ENCODE data around the gene TAS2R50. TPM values are rescaled to one million over a fixed set of nuclear protein-coding genes. Genes with fewer than 3 reads are reported as not detected.

Gene TAS2R50
- total RNA-seq, 2 experiments from 2014 or later, result 0.89 to 1.1 TPM

DNA sequence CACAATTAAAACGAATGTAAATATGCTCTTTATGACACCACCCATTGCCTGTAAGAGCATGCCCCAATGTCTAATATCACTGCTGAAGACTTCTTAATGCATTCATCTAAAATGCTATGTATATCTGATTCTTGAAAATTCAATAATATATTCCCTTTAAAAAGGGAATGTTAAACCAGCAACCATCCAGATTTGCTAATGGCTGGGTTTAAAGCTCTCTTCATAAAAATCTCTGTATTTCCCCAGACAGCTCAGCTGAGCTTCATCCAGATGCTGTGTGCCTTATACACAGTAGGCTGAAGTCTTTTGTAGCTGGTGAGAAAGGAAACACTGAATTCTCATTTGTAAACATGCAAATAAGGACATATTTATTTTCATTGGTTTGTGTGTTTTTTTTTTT, 47.5 kb downstream of the TAS2R50 start, which contains the start of gene TAS2R14:
Gene TAS2R14, minus strand, starts transcription at position 101 of the 400 bp plus-strand sequence. Its CDS starts 56 bp downstream, at position 45.
- H3K27me3 Mint-ChIP-seq, result no peaks in the 10 kb centered on the region
- no peak for DNase-seq

GRCh38 chr12:10936506-10936905, 50.2 kb downstream of the TAS2R50 start:
- H3K27me3 Mint-ChIP-seq, result no peaks in the 10 kb centered on the region
- H3K36me3 Mint-ChIP-seq, result no peaks in the 10 kb centered on the region
- CTCF ChIA-PET, result no interaction called here
- no peak overlapping the region for H3K4me3 Mint-ChIP-seq
- no peaks in the 10 kb centered on the region for H3K9me3 Mint-ChIP-seq (ENCODE audit: low read depth)
- ATAC-seq (no peak), DNase-seq (no peak)
- no peak overlapping the region for H3K27ac Mint-ChIP-seq
- no peaks in the 10 kb centered on the region for H3K4me1 Mint-ChIP-seq

More for the DNA sequence above, 47.5 kb downstream of the TAS2R50 start, which contains the start of gene TAS2R14:
- ATAC-seq, result no peak
- H3K9me3 Mint-ChIP-seq (ENCODE audit: low read depth), result no peaks in the 10 kb centered on the region
- H3K36me3 Mint-ChIP-seq, result no peaks in the 10 kb centered on the region
- H3K4me3 Mint-ChIP-seq, result no peak within 1 kb of the TSS
- H3K4me1 Mint-ChIP-seq, result peaks cover 5% of the 10 kb centered on the region
- no peak within 1 kb of the TSS for H3K27ac Mint-ChIP-seq
- CTCF ChIA-PET, result no interaction called here

Other genes starting within 250 kb of the TAS2R50 start
- not detected for gene TAS2R7, start 184.3 kb downstream of the TAS2R50 start, total RNA-seq
- gene TAS2R8, start 179.6 kb downstream of the TAS2R50 start, total RNA-seq, result not detected
- not detected for gene TAS2R9, start 176.7 kb downstream of the TAS2R50 start, total RNA-seq
- gene TAS2R10, start 160.6 kb downstream of the TAS2R50 start, total RNA-seq, result under 1 TPM in 1 of 2 experiments, not detected in 1; 0.29 TPM
- 1 to 10 TPM; 1.3 to 2.2 TPM for gene PRR4, start 137.4 kb downstream of the TAS2R50 start, total RNA-seq
- gene PRH1, start 102.7 kb downstream of the TAS2R50 start, total RNA-seq, result 10 to 100 TPM; 13.5 to 23.0 TPM
- gene TAS2R13, start 77.3 kb downstream of the TAS2R50 start, total RNA-seq, result 1 to 10 TPM in 1 of 2 experiments, under 1 TPM in 1; 0.45 to 1.3 TPM
- under 1 TPM in 1 of 2 experiments, not detected in 1; 0.76 TPM for gene PRH2, start 57.7 kb downstream of the TAS2R50 start, total RNA-seq
- gene TAS2R14, start 47.6 kb downstream of the TAS2R50 start, total RNA-seq, result 1 to 10 TPM; 1.5 to 1.8 TPM
- 1 to 10 TPM; 1.5 to 2.0 TPM for gene TAS2R20, start 11.4 kb upstream of the TAS2R50 start, total RNA-seq
- 1 to 10 TPM; 1.8 to 2.0 TPM for gene TAS2R19, start 35.7 kb upstream of the TAS2R50 start, total RNA-seq
- gene TAS2R31, start 44.5 kb upstream of the TAS2R50 start, total RNA-seq, result 1 to 10 TPM; 2.0 to 5.2 TPM
- 1 to 10 TPM in 1 of 2 experiments, under 1 TPM in 1; 0.73 to 1.1 TPM for gene TAS2R46, start 75.4 kb upstream of the TAS2R50 start, total RNA-seq
- gene TAS2R43, start 105.4 kb upstream of the TAS2R50 start, total RNA-seq, result under 1 TPM; 0.28 to 0.53 TPM
- 1 to 10 TPM; 2.1 to 3.4 TPM for gene TAS2R30, start 147.7 kb upstream of the TAS2R50 start, total RNA-seq
- gene SMIM10L1, start 184.3 kb upstream of the TAS2R50 start, total RNA-seq, result 1 to 10 TPM; 8.8 to 9.0 TPM
- gene TAS2R42, start 200.0 kb upstream of the TAS2R50 start, total RNA-seq, result not detected